ENCODE measurements around the gene PROCA1.

The PROCA1 gene

GRCh38 chr17:28711723-28712031, at the start of gene PROCA1:
Gene PROCA1 (minus strand): TSS chr17:28711888. CDS start chr17:28711660, 228 bp downstream.
- no peak for DNase-seq (ENCODE audit: low read depth)

GRCh38 chr17:28760601-28761562, 49.2 kb upstream of the PROCA1 start:
- DNase-seq (ENCODE audit: low read depth) = no peak

- DNase-seq (ENCODE audit: low read depth) = no peak
These were observed 47.7 kb upstream of the PROCA1 start for GRCh38 chr17:28759256-28759865.

GRCh38 chr17:28758411-28759121, 46.9 kb upstream of the PROCA1 start:
- DNase-seq (ENCODE audit: low read depth) = no peak

- no peak for DNase-seq (ENCODE audit: low read depth)
These were observed 44.5 kb upstream of the PROCA1 start for GRCh38 chr17:28756049-28756804.

GRCh38 chr17:28755486-28755885, 43.8 kb upstream of the PROCA1 start:
- DNase-seq (ENCODE audit: low read depth) = no peak

GRCh38 chr17:28751600-28752366, 40.1 kb upstream of the PROCA1 start:
- DNase-seq (ENCODE audit: low read depth) = no peak

GRCh38 chr17:28750178-28751047, 38.7 kb upstream of the PROCA1 start:
- no peak for DNase-seq (ENCODE audit: low read depth)

- DNase-seq (ENCODE audit: low read depth) = no peak
These were observed 38.0 kb upstream of the PROCA1 start for GRCh38 chr17:28749516-28750177.

- no peak for DNase-seq (ENCODE audit: low read depth)
These were observed 37.3 kb upstream of the PROCA1 start for GRCh38 chr17:28748852-28749515.

GRCh38 chr17:28747801-28748750, 36.4 kb upstream of the PROCA1 start:
- no peak for DNase-seq (ENCODE audit: low read depth)

- no peak for DNase-seq (ENCODE audit: low read depth)
These were observed 35.5 kb upstream of the PROCA1 start for GRCh38 chr17:28747051-28747691.

GRCh38 chr17:28746611-28747050, 34.9 kb upstream of the PROCA1 start:
- no peak for DNase-seq (ENCODE audit: low read depth)

GRCh38 chr17:28745786-28746411, 34.2 kb upstream of the PROCA1 start:
- DNase-seq (ENCODE audit: low read depth) = no peak

- DNase-seq (ENCODE audit: low read depth) = no peak
These were observed 33.5 kb upstream of the PROCA1 start for GRCh38 chr17:28744972-28745785.

Data from HS-5 (cell line).